ENCODE measurements around the gene CAPZA2.

The CAPZA2 gene

GRCh38 chr7:116862951-116863670, 724 bp downstream of the CAPZA2 start:
- DNase-seq (ENCODE audit: low spot score), result peak; percentile 22

DNA sequence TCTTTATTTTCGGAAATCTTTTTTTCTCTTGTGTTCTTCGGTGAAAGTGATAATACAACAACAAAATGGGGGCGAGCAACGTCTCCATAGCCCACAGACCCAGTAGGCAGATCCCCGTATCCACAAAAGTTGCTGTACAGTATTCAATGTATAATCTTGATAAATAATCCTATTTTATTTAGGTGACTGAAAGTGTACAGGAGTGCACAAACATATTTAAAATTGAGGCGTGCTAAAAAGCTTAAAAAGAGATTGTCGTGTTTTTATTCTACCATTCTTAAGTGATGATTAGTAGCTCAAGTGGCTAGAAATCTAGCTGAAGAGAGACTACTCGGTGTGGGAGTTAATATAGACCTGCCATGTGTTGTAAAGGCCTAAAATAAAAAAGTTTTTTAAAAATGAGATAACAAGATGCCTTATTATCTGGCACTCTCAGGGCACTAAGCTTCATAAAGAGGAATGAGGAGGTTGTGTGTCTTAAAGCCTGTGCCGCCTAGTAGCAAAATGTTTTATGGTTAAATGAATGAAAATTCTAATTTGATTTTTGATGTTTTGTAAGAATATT, 1.6 kb downstream of the CAPZA2 start:
- no peak for DNase-seq (ENCODE audit: low spot score)

DNA sequence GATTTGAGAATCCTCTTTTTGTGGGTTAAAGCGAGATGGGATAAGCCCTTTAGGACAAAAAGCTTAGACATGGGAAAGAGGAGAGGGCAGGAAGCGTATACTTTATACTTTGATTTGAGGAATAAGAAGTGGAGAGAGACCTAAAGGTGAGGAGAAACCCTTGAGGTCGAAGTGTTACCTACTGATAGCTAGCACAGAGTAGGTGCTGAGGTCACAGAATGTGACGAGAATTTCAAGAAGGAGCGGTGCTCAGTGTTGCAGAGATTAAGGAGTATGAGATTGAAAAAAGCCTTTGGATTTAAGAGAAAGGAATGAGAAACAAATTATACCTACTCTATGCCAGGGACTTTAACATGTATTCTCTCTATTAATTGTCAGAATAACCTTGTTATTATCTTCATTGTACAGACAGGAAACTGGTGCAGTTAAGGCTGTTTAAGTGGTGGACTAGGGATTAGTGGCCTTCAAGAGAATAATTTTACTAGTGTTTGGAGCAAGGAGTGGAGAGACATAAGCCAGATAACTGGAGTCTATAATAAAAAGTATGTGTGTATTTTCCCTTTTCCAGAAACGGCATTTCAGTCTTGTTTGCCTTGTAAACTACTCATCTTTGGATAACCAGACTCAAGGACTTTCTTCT, 8.8 kb downstream of the CAPZA2 start:
- DNase-seq (ENCODE audit: low spot score), result no peak

- DNase-seq (ENCODE audit: low spot score), result no peak
Measured at GRCh38 chr7:116872026-116872425, 9.6 kb downstream of the CAPZA2 start.

DNA sequence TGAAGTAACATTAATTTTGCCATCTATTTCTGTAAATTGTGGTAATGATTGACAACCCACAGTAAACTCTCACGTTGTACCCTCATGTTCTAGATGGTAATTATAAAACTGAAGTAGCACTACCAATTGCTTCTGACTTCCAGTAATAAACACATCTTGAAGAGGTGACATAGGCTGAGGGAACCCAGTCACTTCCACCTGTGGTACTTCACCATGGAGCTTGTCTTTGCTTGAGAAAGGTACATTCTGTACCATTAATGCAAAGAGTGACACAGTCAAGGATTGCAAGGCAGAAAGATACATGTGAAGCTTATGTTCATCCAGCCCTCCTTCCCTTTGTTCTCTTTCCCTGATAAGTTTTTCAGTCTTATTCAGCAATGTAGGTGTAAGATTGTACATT, 11.2 kb downstream of the CAPZA2 start:
- no peak for DNase-seq (ENCODE audit: low spot score)

DNA sequence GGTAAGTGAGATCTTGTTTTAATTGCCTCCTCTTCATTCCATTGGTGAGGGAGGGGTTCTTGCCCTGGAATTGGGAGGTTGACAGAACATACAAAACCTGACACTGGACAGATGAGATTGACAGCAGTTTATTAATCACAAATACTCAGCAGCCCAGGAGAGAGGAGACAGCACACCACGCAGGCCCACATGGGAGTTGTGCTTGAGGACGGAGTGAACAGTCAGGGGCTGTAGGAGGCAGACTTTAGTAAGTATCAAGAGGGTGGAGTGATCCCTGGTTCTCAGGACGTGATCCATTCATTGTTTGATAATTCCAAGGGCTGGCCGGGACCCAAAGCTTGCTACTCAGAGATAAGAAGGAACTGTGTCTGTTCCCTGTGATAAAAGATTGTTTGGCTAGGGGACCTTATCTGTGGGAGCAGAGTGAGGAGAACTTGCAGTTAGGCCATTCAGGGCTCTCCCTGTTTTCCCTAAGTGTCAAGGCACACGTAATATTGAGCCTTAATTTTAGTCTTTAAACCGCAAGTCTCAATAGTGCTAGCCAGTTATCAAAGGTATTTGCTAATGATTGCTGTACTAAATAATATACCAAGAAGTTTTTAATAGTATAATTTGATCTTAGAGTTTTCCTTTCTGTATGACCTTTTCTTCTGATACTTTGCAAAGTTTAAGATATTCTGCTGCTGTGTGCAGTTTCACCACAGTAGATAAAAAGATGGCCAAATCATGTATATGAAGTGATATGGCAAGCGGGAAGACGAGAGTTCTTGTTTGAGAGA, 14.5 kb downstream of the CAPZA2 start:
- no peak for DNase-seq (ENCODE audit: low spot score)

- no peak for DNase-seq (ENCODE audit: low spot score)
Measured at GRCh38 chr7:116877443-116878217, 15.2 kb downstream of the CAPZA2 start.

DNA sequence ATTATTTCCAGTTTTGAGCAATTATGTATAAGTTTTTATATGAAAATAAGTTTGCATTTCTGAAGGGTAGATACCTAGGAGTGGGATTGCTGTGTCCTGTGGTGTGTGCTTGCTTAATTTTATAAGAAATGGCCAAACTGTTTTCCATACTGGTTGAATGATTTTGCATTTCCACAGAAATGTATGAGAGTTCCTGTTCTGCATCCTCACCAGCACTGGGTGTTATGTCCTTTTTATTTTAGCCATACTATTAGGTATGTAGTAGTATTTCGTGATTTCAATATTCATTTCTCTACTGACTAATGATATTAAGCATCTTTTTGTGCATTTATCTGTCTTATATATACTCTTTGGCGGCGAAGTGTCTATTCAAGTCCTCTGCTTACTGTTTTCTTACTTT, 22.3 kb downstream of the CAPZA2 start:
- no peak for DNase-seq (ENCODE audit: low spot score)

GRCh38 chr7:116885724-116886123, 23.3 kb downstream of the CAPZA2 start:
- DNase-seq (ENCODE audit: low spot score), result no peak

GRCh38 chr7:116886543-116887156, 24.3 kb downstream of the CAPZA2 start:
- no peak for DNase-seq (ENCODE audit: low spot score)

GRCh38 chr7:116888895-116889294, 26.5 kb downstream of the CAPZA2 start:
- DNase-seq (ENCODE audit: low spot score), result no peak

DNA sequence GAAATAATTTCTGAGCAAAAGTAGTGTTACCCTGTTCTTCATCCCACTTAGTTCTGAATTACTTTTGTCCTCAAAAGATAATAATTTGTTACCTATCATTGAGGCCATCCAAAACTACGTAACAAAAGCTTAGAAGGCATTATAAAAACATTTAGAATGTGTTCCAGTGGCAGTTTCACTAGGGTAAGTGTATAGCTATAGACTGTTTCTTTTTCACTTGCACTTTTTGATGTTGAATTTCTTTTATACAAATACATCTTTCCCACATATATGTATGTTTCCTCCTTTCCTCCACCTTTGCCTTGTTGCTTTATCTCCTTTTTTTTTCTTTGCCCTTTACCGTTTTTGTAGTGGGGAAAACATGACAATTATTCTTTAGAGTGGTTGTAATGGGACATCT, 33.5 kb downstream of the CAPZA2 start:
- DNase-seq (ENCODE audit: low spot score), result no peak

- peak; percentile 24 for DNase-seq (ENCODE audit: low spot score)
Measured at GRCh38 chr7:116897661-116898060, 35.3 kb downstream of the CAPZA2 start.

GRCh38 chr7:116899308-116899707, 36.9 kb downstream of the CAPZA2 start:
- no peak for DNase-seq (ENCODE audit: low spot score)

GRCh38 chr7:116901143-116901542, 38.8 kb downstream of the CAPZA2 start:
- DNase-seq (ENCODE audit: low spot score), result no peak

GRCh38 chr7:116902867-116903266, 40.5 kb downstream of the CAPZA2 start:
- DNase-seq (ENCODE audit: low spot score), result no peak

DNA sequence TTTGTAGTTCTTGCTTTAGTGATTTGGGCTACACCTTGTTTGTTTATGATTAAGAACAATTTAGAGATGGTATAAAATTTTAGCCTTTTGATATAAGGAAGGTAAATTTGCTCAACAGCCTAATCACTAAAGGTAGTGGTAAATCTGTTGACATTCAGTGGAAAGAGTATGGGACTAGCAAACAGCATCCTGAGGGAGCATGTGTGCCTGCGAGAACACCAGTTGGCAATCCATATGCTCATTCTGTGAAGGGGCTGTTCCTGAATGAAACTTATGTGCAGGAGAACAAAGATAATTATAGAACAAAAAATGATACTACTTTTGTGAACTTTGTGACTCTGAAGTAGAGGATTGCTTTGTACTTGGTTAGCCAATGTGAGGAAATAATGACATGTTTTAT, 44.0 kb downstream of the CAPZA2 start:
- DNase-seq (ENCODE audit: low spot score), result no peak

DNA sequence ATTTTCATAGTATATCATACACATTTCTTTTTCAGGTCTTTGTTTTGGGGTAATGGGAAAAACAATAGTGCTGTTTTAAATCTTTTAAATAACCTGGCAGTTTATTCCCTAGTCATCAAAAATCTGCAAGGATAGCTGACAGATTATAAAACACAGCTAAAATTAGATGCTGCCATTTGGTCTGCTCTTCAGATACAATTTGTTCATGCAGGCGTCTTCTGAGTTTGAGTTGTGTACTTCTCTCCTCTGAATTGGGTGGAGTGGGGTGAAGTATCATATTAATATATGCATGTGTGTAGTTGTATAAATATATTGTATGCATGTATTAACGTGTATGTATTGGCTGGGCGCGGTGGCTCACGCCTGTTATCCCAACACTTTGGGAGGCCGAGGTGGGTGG, 48.0 kb downstream of the CAPZA2 start:
- DNase-seq (ENCODE audit: low spot score), result no peak

GRCh38 chr7:116911801-116912200, 49.4 kb downstream of the CAPZA2 start:
- no peak for DNase-seq (ENCODE audit: low spot score)

GRCh38 chr7:116912269-116912909, 50.0 kb downstream of the CAPZA2 start:
- no peak for DNase-seq (ENCODE audit: low spot score)

GRCh38 chr7:116918704-116919103, 56.3 kb downstream of the CAPZA2 start:
- no peak for DNase-seq (ENCODE audit: low spot score)
